GM19395 (cell line): ENCODE results near the gene PTP4A2.
A peak's percentile ranks its signal among the peaks of the same experiment; 100 is the strongest.
"Not testable (repeated sequence)": the region's sequence is repeated elsewhere in the genome, so short reads cannot be mapped to it uniquely, and the experiment has no call there.

Experiments used
- ATAC-seq: cut with Tn5 transposase; IDR thresholded peaks from one replicate; pipeline ENCODE4 v1.9.1; 2021; ENCODE audit warnings: mild to moderate bottlenecking, moderate library complexity; ENCODE audit not compliant: unreplicated experiment

Gene PTP4A2

DNA sequence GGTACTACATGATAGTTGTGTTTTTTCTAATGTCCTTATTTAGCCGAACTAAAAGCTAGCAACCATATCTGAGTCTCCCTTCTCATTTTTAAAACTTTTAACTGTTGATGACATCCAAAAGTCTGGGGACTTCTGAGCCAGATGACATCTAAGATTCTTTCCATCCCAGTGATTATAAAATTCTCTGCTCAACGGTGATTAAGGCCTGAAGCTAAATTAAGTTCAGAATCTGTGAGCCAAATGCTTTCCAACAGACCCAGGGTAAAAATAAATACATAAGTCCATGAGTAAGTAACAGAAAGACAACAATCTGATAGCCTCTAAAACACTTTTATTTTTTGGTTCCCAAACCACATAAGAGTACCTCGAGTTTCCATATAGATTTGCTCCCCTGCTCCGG, 13.1 kb upstream of the PTP4A2 start:
- ATAC-seq, result no peak

DNA sequence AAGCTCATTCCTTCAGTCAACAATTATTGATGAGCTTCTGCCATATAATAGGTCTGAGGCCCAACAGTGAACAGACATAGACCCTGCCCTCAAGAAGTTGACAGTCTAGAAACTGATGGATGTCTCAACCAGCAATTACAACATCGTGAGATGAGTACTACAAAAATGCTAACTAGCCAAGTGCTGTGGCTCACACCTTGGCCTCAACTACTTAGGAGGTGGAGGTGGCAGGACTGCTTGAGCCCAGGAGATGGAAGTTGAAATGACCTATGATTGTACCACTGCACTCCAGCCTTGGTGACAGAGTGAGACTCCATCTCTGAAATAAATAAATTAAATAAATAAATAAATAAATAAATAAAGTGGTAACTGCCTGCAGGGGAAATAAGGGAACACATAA, 11.7 kb upstream of the PTP4A2 start:
- no peak for ATAC-seq

DNA sequence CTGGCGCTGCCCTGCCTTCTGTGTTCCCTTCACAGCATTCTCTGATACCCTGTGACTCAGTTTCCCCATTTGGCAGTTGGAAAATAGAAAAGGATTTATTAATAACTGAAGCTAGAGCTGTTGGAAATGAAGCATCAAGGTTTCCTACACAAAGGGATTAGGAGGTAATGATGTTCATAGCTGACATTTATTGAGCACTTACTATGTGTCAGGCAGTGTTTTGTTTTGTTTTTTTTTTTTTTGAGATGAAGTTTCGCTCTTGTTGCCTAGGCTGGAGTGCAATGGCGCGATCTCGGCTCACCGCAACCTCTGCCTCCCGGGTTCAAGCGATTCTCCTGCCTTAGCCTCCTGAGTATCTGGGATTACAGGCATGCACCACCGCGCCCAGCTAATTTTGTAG, 7.5 kb upstream of the PTP4A2 start:
- not testable (repeated sequence) for ATAC-seq

DNA sequence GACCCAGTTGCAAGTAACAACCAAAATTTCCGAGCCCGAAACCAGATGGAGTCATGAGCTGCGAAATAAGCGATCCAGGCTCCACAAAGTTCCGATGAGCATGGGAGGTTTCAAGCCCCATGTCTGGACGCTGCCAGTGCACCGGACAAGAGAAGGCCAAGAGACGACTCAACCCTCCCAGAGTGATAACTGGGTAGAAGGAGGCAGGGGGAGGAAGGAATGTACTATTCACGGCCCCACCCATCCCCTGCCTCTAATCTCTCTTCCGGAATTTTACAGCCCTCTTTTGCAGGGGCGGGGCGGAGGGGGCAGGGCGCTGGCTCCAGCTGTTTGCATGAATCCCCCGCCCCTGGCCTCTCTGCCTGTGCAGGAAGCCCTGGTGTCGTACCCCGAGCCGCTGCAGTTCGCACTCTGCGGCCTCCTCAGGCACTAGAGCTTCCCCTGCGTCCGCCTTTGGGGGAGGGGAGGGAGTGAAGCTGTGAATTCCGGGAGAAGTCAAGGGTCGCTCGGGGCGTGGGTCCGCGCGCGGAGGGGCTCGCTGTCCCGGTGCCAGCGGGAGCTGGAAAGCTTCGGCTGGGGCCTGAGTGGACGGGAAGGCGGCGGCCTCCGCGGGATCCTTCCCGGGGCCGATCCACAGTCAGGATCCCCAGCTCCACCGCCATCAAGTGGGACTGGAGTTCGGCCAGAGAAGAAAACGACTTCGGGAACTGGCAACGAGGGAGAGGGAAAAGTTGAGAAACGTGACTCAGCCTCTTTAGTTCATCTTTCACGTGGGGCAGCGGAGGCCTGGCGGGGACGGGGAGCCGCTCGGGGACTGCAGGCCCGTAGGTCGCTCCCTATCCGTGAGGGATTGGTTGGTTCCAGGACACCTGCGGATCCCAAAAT, 6.3 kb upstream of the PTP4A2 start:
- ATAC-seq, result peak; percentile 60

DNA sequence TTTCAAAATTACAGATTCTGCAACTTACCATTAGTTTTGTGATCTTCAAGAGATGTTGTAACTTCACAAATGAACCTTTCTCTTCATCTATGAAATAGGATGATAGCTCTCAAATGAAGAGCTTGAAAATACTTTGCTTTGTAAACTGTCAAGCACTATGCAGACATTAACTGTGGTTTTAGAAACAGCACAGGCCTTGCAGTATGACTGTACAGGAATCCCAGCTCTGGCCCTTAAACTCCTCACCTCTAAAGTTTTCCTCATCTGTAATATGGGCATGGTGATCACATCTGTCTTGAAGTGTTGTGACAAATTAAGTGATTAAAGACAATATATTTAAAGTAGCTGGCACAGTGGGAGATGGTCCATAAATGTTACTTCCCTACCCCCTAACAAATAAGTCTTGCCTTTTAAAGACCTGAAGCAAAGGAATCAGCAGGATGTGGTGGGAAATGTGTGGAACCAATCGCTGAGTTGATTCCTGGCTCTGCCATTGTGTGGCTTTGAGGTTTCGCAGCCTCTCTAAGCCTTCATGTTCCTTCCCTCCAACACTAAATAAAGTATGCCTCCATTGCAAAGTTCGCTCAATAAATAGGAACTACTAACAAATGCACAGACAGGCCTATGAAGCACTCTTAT, 5.5 kb upstream of the PTP4A2 start:
- no peak for ATAC-seq

DNA sequence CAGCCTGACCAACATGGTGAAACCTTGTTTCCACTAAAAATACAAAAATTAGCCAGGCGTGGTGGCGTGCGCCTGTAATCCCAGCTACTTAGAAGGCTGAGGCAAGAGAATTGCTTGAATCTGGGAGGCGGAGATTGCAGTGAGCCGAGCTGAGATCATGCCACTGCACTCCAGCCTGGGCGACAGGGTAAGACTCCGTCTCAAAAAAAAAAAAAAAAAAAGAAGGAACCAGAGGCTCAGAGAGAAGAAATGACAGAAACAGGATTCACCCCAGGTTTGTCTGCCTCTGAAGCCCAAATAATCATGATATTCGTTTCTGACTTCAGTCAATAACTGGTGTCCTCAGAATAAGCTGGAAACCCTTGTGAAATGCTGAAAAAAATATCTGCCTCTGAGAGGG, 3.9 kb upstream of the PTP4A2 start:
- ATAC-seq, result not testable (repeated sequence)

DNA sequence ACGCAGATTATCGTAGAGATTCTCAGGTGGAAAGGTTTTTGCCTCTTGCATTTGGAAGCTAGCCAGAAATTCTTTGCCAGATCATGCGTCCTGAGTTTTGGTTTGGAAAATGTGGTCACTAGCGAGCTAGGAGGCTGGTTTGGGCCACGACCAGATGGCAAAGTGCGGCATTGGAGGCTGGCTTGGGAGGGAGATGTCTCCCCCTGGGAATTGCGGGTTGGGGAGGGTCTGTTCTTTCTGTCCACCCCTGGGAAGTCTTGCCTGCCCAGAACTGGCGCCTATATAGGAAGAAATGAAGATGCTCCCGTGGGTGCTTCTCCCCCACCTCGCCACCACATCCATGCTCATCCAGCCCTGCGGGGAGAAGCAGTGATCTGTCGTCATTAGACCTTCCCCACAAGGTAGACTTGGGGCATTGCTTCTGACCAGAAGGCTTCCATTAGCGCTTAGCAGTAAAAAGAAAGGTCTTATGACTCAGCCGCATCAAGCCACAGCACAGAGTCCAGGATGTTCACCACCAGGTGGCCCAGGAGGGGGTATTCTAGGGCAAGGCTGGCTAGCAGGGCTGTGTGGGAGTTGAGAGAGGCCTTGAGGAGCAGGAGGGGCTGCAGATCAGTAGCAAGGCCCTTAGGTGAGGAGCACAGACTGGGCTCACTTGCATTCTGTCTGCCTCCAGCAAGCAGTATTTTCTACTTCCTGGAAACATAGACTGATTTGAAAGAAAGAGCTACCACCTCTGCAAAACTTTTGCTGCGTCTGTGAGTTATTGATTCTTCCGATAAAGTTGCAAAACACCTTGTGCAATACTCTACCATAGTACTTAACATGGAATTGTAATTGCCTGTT, 1.5 kb upstream of the PTP4A2 start:
- peak; percentile 29 for ATAC-seq

DNA sequence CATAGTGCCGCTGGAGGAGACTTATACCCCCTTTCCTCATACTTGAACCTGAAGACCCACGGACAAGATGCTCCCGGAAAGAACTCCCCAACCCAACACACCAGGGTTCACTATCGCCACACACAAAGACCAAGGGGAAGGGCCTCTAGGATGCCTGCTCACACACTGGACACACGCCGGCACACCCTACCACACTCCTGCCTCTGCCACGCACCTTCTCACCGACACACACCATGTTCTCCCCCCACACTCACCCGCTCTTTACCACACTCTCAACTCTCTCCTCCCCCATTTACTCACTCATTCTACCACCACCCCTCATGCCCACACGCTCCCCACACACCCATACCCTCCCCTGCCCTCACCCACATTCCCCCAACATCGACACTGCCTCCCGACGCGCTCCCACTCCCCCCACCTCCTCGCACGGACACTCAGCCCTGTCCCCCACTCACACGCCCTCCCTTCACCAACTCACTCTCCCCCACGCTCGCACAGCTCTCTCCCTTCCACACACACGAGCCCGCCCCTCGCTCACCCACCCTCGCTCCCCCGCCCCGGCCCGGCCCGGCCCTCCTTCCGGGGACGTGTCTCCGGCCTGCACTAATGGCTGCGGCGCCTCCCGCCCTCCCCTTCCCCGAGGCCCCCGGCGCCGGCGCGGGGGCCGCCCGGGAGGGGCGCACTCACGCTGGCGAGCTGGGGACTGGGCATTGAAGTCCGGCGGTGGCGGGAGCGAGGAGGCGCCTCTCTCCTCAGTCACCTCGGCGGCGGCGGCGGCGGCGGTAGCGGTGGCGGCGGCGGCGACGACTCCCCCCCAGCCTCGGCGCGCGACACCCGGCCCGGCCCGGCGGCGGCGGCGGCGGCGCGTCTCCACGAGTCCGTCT, 626 bp downstream of the PTP4A2 start:
- ATAC-seq, result peak; percentile 19

DNA sequence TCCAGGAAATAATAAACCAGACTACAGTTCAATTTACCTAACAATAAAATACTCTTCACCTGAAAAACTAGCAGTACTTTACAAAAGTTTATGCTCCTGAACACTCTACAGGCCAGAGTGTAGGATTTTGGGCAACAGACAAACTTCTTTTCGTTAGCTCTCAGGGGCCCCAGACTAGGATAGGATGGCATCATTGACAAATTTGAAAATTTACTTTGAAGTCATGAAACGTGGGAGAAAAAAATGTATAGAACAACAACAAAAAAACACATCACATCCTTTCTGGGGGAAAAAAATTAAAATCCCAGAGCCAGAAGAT, 1.2 kb downstream of the PTP4A2 start:
- no peak for ATAC-seq

DNA sequence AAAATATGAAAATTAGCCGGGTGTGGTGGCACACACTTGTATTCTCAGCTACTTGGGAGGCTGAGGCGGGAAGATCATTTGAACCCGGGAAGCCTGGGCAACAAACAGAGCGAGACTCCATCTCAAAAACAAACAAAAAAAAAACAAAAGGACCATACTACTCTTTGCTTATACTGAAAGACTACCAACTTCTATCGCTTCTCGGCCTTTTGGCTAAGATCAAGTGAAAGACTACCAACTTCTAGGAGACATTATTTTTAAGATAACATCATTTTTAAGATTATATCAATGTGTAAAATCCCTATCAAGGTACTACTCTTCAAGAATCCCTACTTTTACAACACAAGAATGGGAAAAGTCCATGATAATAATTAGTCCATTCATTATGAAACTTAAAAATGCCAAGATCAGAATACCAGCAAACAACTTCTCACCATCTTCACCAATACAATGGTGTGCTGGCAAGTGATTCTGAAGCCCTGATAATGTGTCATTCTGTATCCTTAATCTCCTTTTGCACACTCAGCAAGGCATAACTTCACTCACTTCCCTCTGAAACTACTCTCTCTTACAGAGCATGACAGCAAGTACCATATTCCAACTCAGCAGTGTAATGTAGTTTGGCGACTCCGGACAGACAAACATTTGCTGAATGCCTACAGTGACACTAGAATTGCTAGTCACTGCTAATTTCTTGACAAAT, 1.7 kb downstream of the PTP4A2 start:
- no peak for ATAC-seq

DNA sequence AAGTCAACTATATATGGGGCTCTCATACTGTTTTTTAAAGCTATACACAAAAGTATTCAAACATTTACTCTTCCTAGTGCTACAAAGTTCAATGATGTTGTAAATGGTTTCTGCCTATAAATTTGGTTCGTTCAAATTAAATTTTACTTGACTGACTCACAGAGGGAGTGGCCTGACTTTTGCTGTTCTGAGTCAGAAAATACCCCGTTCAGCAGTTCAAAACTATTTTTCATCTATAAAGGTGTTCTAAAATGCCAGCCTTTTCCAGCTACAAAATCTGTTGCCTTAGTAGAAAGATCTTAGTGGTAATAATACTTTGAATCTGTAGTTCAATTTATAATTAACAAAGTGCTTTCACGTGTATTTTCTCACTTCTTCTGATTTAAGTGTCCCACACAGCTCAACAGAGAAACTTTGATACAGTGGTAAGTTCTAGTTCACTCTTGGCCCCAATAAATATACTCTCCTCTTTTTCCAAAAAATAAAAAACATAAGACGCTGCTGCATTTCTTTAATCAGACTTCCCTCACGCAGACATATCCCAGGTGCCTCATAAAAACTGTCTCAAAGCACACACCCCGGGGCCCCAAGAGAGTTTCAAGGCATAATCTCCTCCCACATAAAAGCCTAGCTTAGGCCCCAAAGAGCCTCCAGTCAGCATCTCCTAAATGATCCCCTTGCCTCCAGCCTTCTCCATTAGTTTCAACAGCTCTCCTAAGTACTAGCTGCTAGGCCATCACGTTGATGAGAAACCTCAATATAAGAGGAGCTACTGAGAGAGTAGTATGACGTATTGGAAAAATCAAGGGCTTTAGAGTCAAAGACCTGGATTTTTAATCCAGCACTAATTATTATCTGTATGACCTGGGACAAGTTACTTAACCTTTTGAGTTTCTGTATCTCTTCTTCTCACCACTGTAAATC, 3.2 kb downstream of the PTP4A2 start:
- no peak for ATAC-seq

DNA sequence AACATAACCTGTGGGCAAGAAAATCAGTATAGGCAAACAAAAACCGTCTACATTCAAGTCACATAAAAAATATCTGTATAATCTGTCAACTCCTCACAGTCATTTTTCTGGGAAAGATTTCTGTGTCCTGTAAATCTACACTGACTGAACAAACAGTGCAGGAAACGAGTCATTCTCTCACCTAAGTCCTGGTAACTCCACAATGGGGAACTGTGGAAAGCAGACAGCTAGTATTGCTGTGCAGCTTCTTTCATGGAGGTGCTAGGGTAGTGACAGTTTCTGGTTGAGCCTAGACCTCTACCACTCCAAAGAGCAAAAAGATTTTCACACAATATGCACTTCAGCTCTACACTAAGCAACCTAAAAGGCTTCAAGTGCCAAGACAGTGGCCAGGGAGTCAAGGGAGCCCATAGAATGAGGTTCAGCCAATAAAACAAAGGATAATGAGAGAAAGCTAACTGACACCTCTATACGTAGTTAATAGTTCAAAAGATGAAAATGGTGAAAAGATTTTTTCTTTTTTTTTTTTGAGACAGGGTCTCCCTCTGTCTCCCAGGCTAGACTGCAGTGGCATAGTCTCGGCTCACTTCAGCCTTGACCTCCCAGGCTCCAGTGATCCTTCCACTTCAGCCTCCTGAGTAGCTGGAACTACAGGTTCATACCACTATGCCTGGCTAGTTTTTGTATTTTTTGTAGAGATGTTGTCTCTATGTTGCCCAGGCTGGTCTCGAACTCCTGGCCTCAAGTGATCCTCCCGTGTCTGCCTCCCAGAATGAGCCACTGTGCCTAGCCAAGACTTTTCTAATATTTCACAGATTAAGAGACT, 5.5 kb downstream of the PTP4A2 start:
- ATAC-seq, result no peak

DNA sequence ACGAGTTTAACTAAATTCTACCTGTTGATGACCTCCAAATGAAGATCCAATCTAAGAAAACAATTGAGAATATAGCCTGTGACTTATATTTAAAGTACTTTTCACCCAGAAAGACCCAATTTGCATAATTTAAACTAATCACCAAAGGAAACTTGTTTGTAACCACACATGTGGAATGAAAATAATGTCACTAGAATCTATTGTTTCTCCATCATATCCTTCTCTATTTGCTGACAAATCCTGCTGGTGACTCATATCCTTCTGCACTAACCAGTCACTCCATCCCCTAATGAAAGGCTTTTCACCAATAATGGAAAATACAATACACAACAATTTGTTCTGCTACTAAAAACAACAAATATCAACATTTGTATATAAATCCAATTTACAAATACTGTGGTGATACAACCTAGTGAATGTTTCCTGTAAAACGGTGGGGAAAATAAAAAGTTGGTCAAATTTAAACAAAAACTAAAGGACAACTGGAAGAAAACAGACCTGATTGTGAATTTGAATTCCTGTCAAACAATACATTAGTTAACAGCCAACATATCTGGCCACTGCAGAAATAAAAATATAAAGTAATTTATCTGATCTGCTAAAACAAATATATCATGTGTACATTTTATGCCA, 6.5 kb downstream of the PTP4A2 start:
- no peak for ATAC-seq

DNA sequence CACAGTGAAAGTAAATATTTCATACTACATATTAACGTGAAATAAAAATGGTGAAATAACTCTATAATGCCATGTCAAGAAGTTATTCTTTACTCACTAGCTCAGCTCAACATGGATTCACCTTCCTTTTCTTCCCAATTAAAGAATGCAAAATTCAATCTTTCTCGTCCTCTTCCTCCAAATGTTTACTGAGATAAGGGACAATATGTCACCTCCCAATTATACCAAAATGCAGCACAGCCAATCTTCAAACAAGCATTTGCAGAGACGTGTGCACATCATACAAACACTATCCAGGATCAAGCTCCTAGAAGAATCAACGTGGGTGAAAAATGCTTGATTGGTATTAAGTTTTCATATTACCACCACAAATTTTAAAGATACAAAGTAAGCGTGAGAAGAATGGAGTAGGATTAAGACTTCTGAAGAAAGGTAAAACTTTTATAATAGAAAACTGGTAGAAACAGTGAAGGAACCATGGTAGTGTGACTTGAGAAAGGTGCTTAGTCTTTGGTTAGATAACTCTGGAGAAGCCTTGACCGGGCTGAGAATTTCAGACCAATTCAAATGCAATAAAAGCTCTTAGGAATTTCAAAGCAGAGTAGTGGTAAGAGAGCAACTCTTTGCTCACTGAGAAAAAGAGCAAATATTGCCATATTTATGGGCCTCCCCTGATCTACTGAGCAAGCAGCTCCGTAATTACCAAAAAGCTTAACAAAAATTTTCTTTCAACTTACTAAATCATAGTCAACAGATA, 7.2 kb downstream of the PTP4A2 start:
- ATAC-seq, result no peak

DNA sequence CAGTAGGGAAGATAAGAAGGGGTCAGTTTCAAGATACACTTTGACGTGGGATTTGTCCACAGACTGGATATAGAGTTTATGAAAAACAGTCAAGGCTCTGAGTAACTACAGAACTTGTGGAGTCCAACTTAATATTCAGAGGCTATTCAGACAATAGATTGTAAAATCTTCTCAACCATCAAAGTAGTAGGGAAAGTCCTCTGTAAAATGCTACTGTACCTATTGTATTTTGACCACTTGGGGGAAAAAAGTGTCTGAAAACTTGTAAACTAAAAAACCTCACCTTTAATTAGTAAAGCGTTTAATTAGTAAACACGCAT, 10.5 kb downstream of the PTP4A2 start:
- no peak for ATAC-seq

DNA sequence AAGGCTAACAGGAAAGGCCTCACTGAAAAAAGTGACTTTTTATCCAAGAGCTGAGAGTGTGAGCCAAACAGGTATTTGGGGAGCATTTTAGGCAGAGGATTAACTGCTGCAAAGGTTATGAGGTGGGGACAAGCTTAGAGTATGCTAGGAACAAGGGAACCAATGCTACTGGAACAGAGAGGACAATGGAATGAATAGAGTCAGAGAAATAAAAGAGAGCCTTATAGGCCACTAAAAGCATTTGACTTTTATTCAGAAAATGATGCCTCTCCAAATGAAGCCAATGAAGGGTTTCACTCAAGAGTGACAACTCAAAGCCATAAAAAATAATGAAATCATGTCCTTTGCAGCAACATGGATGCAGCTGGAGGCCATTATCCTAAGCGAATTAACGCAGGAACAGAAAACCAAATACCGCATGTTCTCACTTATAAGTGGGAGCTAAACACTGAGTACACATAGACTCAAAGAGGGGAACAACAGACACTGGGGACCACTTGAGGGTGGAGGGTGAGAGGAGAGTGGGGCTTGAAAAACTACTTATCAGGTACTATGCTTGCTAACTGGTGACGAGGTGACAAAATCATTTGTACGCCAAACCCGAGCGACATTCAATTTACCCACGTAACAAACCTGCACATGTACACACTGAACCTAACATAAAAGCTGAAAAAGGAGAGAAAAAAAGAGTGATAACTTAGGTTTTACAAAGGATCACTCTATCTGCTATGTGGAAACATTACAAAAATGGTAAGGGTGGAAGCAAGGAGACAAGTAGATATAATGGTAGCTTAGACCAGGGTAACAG, 11.1 kb downstream of the PTP4A2 start:
- no peak for ATAC-seq
